Heart left ventricle (tissue), 16 donors: ENCODE data around the gene WDR18. TPM values are rescaled to one million over a fixed set of nuclear protein-coding genes. Genes with fewer than 3 reads are reported as not detected.
A peak's percentile ranks its signal among the peaks of the same experiment; 100 is the strongest.

Source experiments
- ATAC-seq, 4 donors: fragments of 200-7000 bp; cut with Tn5 transposase; one replicate each; pipeline ENCODE4 v1.9.1; 2020 to 2022; ENCODE audit warnings: moderate library complexity in 4 of 4, mild to moderate bottlenecking in 3 of 4, moderate number of reproducible peaks in 1 of 4
- DNase-seq, 5 donors: peaks; one replicate each; pipeline ENCODE4 v3.0.0-alpha.2; 2020
- H3K27ac ChIP-seq, 12 donors: fragments of 200-600 bp; sonication (generic) in 4 of 12; one replicate each; pipeline versions ENCODE4 v1.5.0 to v1.8.0; 2016 to 2022; ENCODE audit warnings: mild to moderate bottlenecking in 2 of 12
- H3K27me3 ChIP-seq, 9 donors: fragments of 200-600 bp; sonication (generic) in 2 of 9; one replicate each; pipeline versions ENCODE4 v1.5.1 to v1.8.0; 2016 to 2022; ENCODE audit warnings: mild to moderate bottlenecking in 3 of 9
- H3K36me3 ChIP-seq, 9 donors: fragments of 200-600 bp; sonication (generic) in 2 of 9; one replicate each; pipeline versions ENCODE4 v1.5.0 to v1.8.0; 2018 to 2022; ENCODE audit warnings: mild to moderate bottlenecking in 2 of 9
- H3K4me1 ChIP-seq, 12 donors: fragments of 200-600 bp; sonication (generic) in 4 of 12; one replicate each; pipeline versions ENCODE4 v1.5.0 to v1.8.0; 2016 to 2022; ENCODE audit warnings: mild to moderate bottlenecking in 3 of 12
- H3K4me3 ChIP-seq, 12 donors: fragments of 200-600 bp; sonication (generic) in 4 of 12; one replicate each; pipeline versions ENCODE4 v1.5.0 to v1.8.0; 2017 to 2022; ENCODE audit warnings: mild to moderate bottlenecking in 9 of 12, moderate library complexity in 4 of 12
- H3K9me3 ChIP-seq, 12 donors: fragments of 200-600 bp; sonication (generic) in 4 of 12; one replicate each; pipeline versions ENCODE4 v1.5.0 to v1.8.0; 2016 to 2022; ENCODE audit warnings: mild to moderate bottlenecking in 1 of 12
- CTCF ChIP-seq, 12 donors: fragments of 200-600 bp; sonication (generic) in 4 of 12; IDR thresholded peaks; one replicate each; pipeline versions ENCODE4 v1.5.0 to v1.8.0; 2018 to 2022; ENCODE audit warnings: antibody characterized with exemption in 12 of 12, mild to moderate bottlenecking in 5 of 12
- POLR2A ChIP-seq, 2 donors: fragments of 450-650 bp; IDR thresholded peaks; one replicate each; pipeline ENCODE4 v1.6.1; 2017; ENCODE audit warnings: antibody characterized with exemption in 2 of 2, mild to moderate bottlenecking in 2 of 2, moderate library complexity in 2 of 2
- WGBS, 4 donors: extraction: QIAGEN DNeasy Blood & Tissue Kit in 2 of 4; methylation state at CpG; one replicate each; pipeline versions ENCODE4 v1.1.5 to v1.1.7; 2013 to 2018; 5-methylcytosine and 5-hydroxymethylcytosine counted together
- intact Hi-C, 10 donors: fragments of 100-400 bp; cut with DNase I; formaldehyde crosslinking; loops; one replicate each; pipeline versions ENCODE4 v1.11.1 to v1.14.2; 2022
- polyA plus RNA-seq, 2 donors: library from polyadenylated mRNA; stranded (reverse); fragments of 200-250 nt; gene quantifications; one replicate each; pipeline ENCODE4 v1.2.3, GENCODE V29; 2013
- total RNA-seq, 9 donors: library from RNA; depleted of rRNA in 2 of 9; stranded (reverse); fragments of >200 nt in 2 of 9; fragmentation: NEBNext Ultra II Directional in 3 of 9; extraction: Animal tissue kit (Norgen Biotek cat#: 25700) in 3 of 9; gene quantifications; one replicate each; pipeline versions ENCODE4 v1.1.0 to v1.2.4, GENCODE V29; 2016 to 2023
- donor health status: ischemic (EF 13 %, LVEDD 7.1; RV severe dilation, severe dysfunction).
- donor health status: healthy with polysubstance abuse.
- donor health status: DM: no; HTN: yes; CAD: no.
- donor health status: DM: no; HTN: no; CAD: no.
- donor health status: ischemic (EF 25% LVEDD 6.9; RV normal size, moderate dysfunction).
- donor health status: ischemic (EF 25% LVEDD 5.7; RV mildly dilated, moderate dysfunction).
- donor health status: healthy.
- donor health status: DM: yes; HTN: yes; CAD: no.
- donor health status: ischemic (EF 35%, LVEDD 5.7; RV mildly dilated, moderate dysfunction).
- donor health status: nonischemic (EF 11% LVEDD 7.7; RV severe dilation, severe dysfunction).
- donor health status: DM: yes; HTN: yes; CAD: no.
- donor health status: PGD.
- donor health status: ischemic (EF 29% LVEDD 5.4; RV normal size, mild dysfunction).
- donor health status: nonischemic (EF 23%, LVEDD 6.1; RV moderate dilation, normal function).

WDR18 gene
- total and polyA plus RNA-seq, 11 donors = 15.6 to 36.3 (median 19.4) TPM

GRCh38 chr19:943551-944170, 40.5 kb upstream of the WDR18 start:
- Histone ChIP-seq H3K36me3 (peaks cover 0 to 10% (median 0%) of the 10 kb centered on the region in 9 donors), H3K27me3 (no peaks in the 10 kb centered on the region), H3K9me3 (peaks cover 0 to 4% (median 0%) of the 10 kb centered on the region in 12 donors), H3K27ac (no peak overlapping the region), H3K4me1 (peaks cover 0 to 37% (median 4%) of the 10 kb centered on the region in 12 donors), H3K4me3 (no peak overlapping the region)
- no peak for DNase-seq
- ATAC-seq = no peak
- WGBS, 4 donors = 95 to 98% (median 97%) methylated on average over 10 to 17 of the region's 17 CpGs
- intact Hi-C loops = no loop called here
- TF ChIP-seq CTCF (IDR thresholded peaks at IDR 0.05) (no peak), POLR2A (IDR thresholded peaks at IDR 0.05) (no peak)

GRCh38 chr19:944171-944567, 40.0 kb upstream of the WDR18 start:
- no peak for ATAC-seq
- H3K27ac ChIP-seq = no peak overlapping the region
- H3K36me3 ChIP-seq = peaks cover 0 to 10% (median 0%) of the 10 kb centered on the region in 9 donors
- WGBS, 4 donors = 54 to 74% (median 66%) methylated on average over 24 to 27 of the region's 27 CpGs
- H3K9me3 ChIP-seq = peaks cover 0 to 4% (median 0%) of the 10 kb centered on the region in 12 donors
- intact Hi-C loops = no loop called here
- no peak for TF ChIP-seq POLR2A (IDR thresholded peaks at IDR 0.05)
- no peak for TF ChIP-seq CTCF (IDR thresholded peaks at IDR 0.05)
- peaks cover 0 to 37% (median 4%) of the 10 kb centered on the region in 12 donors for H3K4me1 ChIP-seq
- H3K4me3 ChIP-seq = no peak overlapping the region
- H3K27me3 ChIP-seq = no peaks in the 10 kb centered on the region
- DNase-seq = peak in 1 of 5 donors; percentile 46

DNA sequence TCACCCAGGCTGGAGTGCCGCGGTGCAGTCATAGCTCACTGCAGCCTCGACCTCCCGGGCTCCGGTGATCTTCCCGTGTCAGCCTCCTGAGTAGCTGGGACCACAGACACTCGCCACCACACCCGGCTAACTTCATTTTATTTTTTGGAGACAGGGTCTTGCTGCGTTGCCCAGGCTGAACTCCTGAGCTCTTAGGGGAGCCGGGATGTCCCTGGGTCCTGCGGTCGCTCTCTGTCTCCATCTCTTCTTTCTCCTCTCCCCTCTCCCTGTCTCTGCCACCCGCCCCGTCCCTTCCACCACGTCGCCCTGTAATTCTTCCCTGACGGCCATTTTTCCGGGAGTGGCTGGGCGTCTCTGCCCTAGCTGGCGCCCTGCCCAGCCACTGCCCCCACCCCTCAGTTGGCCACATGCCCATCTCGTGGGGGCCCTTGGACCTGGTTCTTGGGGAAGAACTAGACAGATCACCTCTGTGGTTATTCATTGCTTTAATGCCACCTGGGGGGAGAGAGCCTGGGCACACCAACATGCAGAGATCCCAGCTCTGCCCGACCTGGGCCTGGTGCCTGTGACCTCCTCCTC, 39.4 kb upstream of the WDR18 start:
- Histone ChIP-seq H3K4me1 (peaks cover 0 to 32% (median 4%) of the 10 kb centered on the region in 12 donors), H3K9me3 (peaks cover 0 to 4% (median 0%) of the 10 kb centered on the region in 12 donors), H3K36me3 (peaks cover 0 to 10% (median 0%) of the 10 kb centered on the region in 9 donors), H3K27me3 (no peaks in the 10 kb centered on the region), H3K27ac (no peak overlapping the region), H3K4me3 (no peak overlapping the region)
- intact Hi-C loops = no loop called here
- no peak for ATAC-seq
- WGBS, 4 donors = 77 to 84% (median 81%) methylated on average over 22 of the region's 22 CpGs
- no peak for TF ChIP-seq POLR2A (IDR thresholded peaks at IDR 0.05)
- no peak for TF ChIP-seq CTCF (IDR thresholded peaks at IDR 0.05)
- DNase-seq = no peak

DNA sequence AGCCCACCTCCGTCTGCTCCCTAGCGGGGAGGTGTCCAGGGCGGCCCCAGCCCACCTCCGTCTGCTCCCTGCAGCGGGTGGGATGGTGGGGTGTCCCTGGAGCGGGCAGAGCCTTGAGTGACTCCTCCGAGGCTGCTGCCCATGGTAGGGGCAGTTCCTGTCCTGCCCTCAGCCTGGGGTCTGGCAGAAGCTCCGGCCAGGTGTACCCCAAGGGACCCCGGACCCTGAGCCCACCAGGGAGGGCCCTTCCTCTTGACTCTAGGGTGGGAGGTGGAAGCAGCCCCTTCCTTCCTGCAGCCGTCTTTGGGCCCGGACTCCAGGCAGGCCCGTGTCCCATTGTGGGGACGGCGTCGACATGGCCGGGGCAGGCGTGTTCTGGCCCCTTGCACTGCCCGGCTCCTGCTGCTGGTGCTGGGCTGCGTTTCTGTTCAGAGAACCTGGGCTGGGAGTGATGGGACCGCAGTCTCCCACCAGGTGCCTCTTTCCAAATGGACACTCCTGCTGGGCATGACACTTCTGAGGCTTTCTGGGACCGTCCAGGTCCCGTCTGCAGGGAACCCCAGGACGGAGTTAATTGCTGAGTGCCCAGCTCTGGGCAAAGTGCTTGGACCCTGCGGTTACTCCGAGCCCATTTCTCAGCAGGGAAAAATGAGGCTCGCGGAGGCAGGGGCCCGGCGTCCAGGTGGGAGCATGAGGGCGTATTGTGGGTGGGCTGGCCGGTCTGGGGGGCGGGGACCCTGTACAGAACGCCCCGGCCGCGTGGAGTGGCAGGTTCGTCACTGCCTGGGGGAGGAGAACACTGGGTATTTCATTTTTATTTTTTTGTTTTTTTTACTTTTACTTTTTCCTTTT, 38.5 kb upstream of the WDR18 start:
- DNase-seq = no peak
- ATAC-seq = no peak
- Histone ChIP-seq H3K4me1 (peaks cover 0 to 23% (median under 1%) of the 10 kb centered on the region in 12 donors), H3K36me3 (peaks cover 0 to 10% (median 0%) of the 10 kb centered on the region in 9 donors), H3K4me3 (no peak overlapping the region), H3K9me3 (peaks cover 0 to 4% (median 0%) of the 10 kb centered on the region in 12 donors), H3K27ac (no peak overlapping the region), H3K27me3 (no peaks in the 10 kb centered on the region)
- 86 to 94% (median 88%) methylated on average over 20 to 37 of the region's 37 CpGs for WGBS, 4 donors
- intact Hi-C loops = no loop called here
- no peak for TF ChIP-seq CTCF (IDR thresholded peaks at IDR 0.05)
- TF ChIP-seq POLR2A (IDR thresholded peaks at IDR 0.05) = no peak
